Mesendoderm (in vitro differentiated cells): ENCODE data around the gene CYSRT1.

Experiments used
- DNase-seq: peaks from one replicate; pipeline ENCODE4 v3.0.0; 2013
- H2AK5ac ChIP-seq: 2 replicates; pipeline ENCODE4 v1.6.1; 2013; ENCODE audit warnings: low read length, inconsistent platforms
- H2BK120ac ChIP-seq: 2 replicates; pipeline ENCODE4 v1.6.1; 2013; ENCODE audit warnings: low read depth, mild to moderate bottlenecking, low read length, moderate library complexity, mixed read lengths
- H2BK15ac ChIP-seq: replicated peaks from 2 replicates; pipeline ENCODE4 v1.6.1; 2013; ENCODE audit warnings: low read depth, mild to moderate bottlenecking, moderate library complexity
- H2BK5ac ChIP-seq: 2 replicates; pipeline ENCODE4 v1.6.1; 2013; ENCODE audit warnings: low read length, inconsistent platforms
- H3K18ac ChIP-seq: 2 replicates; pipeline ENCODE4 v1.6.1; 2013; ENCODE audit warnings: mild to moderate bottlenecking, low read length, mixed read lengths
- H3K23ac ChIP-seq: one replicate; pipeline ENCODE4 v1.6.1; 2013; ENCODE audit warnings: low read length
- H3K27ac ChIP-seq: 2 replicates; pipeline ENCODE4 v1.5.1; 2013; ENCODE audit warnings: low read depth, mild to moderate bottlenecking, inconsistent platforms, low read length, moderate library complexity
- H3K27me3 ChIP-seq: 2 replicates; pipeline ENCODE4 v1.6.1; 2013; ENCODE audit warnings: low read length, control low read depth, mild to moderate bottlenecking, inconsistent platforms; ENCODE audit not compliant: insufficient read depth, poor library complexity
- H3K36me3 ChIP-seq: 2 replicates; pipeline ENCODE4 v1.6.1; 2013; ENCODE audit warnings: low read length, inconsistent platforms; ENCODE audit not compliant: control insufficient read depth, insufficient read depth
- H3K4ac ChIP-seq: one replicate; pipeline ENCODE4 v1.6.1; 2013; ENCODE audit warnings: low read depth, mild to moderate bottlenecking, low read length, moderate library complexity
- H3K4me1 ChIP-seq: 2 replicates; pipeline ENCODE4 v1.6.1; 2013; ENCODE audit warnings: low read depth, low read length, inconsistent platforms; ENCODE audit not compliant: control insufficient read depth
- H3K4me2 ChIP-seq: 2 replicates; pipeline ENCODE4 v1.6.1; 2013; ENCODE audit warnings: low read length
- H3K4me3 ChIP-seq: 2 replicates; pipeline ENCODE4 v1.5.1; 2013; ENCODE audit warnings: mild to moderate bottlenecking, low read length
- H3K56ac ChIP-seq: one replicate; pipeline ENCODE4 v1.6.1; 2013; ENCODE audit warnings: low read length
- H3K79me1 ChIP-seq: 2 replicates; pipeline ENCODE4 v1.6.1; 2013; ENCODE audit warnings: low read length, inconsistent platforms
- H3K79me2 ChIP-seq: 2 replicates; pipeline ENCODE4 v1.6.1; 2013; ENCODE audit warnings: mild to moderate bottlenecking, low read length; ENCODE audit not compliant: control insufficient read depth, insufficient read depth
- H3K9ac ChIP-seq: 2 replicates; pipeline ENCODE4 v1.6.1; 2013; ENCODE audit warnings: low read length, inconsistent platforms
- H4K5ac ChIP-seq: one replicate; pipeline ENCODE4 v1.6.1; 2013; ENCODE audit warnings: low read length
- H4K8ac ChIP-seq: one replicate; pipeline ENCODE4 v1.6.1; 2013; ENCODE audit warnings: low read depth, mild to moderate bottlenecking, control low read depth, low read length, moderate library complexity
- WGBS: extraction: QIAGEN DNeasy Blood & Tissue Kit; methylation state at CpG from one replicate; pipeline ENCODE4 v1.1.7; 2013; ENCODE audit warnings: low lambda C conversion rate, missing lambda C conversion rate; ENCODE audit not compliant: insufficient coverage; ENCODE audit errors: extremely low coverage; 5-methylcytosine and 5-hydroxymethylcytosine counted together

CYSRT1 gene

GRCh38 chr9:137217276-137218211 lies 7.4 kb upstream of the CYSRT1 start:
- H2BK15ac ChIP-seq = no peak overlapping the region
- H3K4ac ChIP-seq = no peak overlapping the region
- H3K4me1 ChIP-seq = peaks cover 5% of the 10 kb centered on the region
- H3K18ac ChIP-seq = no peak overlapping the region
- H3K79me2 ChIP-seq = no peaks in the 10 kb centered on the region
- H2BK5ac ChIP-seq = no peak overlapping the region
- no CpG with 5 or more reads among the region's 36 CpGs for WGBS
- H3K56ac ChIP-seq = peak overlapping the region; percentile 60
- no peak overlapping the region for H4K8ac ChIP-seq
- no peak overlapping the region for H2BK120ac ChIP-seq
- H3K4me3 ChIP-seq = no peak overlapping the region
- H3K4me2 ChIP-seq = no peak overlapping the region
- H3K27ac ChIP-seq = no peak overlapping the region
- H3K27me3 ChIP-seq = peaks cover 2% of the 10 kb centered on the region
- H3K23ac ChIP-seq = no peak overlapping the region
- H2AK5ac ChIP-seq = no peak overlapping the region
- no peak overlapping the region for H4K5ac ChIP-seq
- peak overlapping the region; percentile 42 for H3K9ac ChIP-seq
- DNase-seq = peak; percentile 76
- no peaks in the 10 kb centered on the region for H3K79me1 ChIP-seq
- peaks cover 1% of the 10 kb centered on the region for H3K36me3 ChIP-seq

- peak overlapping the region; percentile 64 for H3K56ac ChIP-seq
- H4K8ac ChIP-seq = no peak overlapping the region
- H3K9ac ChIP-seq = peak overlapping the region; percentile 29
- no peak overlapping the region for H4K5ac ChIP-seq
- no peaks in the 10 kb centered on the region for H3K79me2 ChIP-seq
- H2BK120ac ChIP-seq = no peak overlapping the region
- H3K4me1 ChIP-seq = peaks cover 5% of the 10 kb centered on the region
- WGBS = no CpG with 5 or more reads among the region's 30 CpGs
- H3K23ac ChIP-seq = no peak overlapping the region
- no peak overlapping the region for H2BK15ac ChIP-seq
- peak overlapping the region; percentile 50 for H2BK5ac ChIP-seq
- no peak overlapping the region for H3K4me2 ChIP-seq
- DNase-seq = no peak
- no peaks in the 10 kb centered on the region for H3K79me1 ChIP-seq
- H3K36me3 ChIP-seq = peaks cover 1% of the 10 kb centered on the region
- H3K27ac ChIP-seq = no peak overlapping the region
- H3K4ac ChIP-seq = no peak overlapping the region
- no peak overlapping the region for H3K18ac ChIP-seq
- no peak overlapping the region for H3K4me3 ChIP-seq
- H3K27me3 ChIP-seq = peaks cover 2% of the 10 kb centered on the region
- H2AK5ac ChIP-seq = no peak overlapping the region
Observed at GRCh38 chr9:137218212-137218753, 6.7 kb upstream of the CYSRT1 start.

- Histone ChIP-seq H3K79me2 (no peaks in the 10 kb centered on the region), H2BK5ac (peak overlapping the region; percentile 50), H3K4me2 (no peak overlapping the region), H3K79me1 (no peaks in the 10 kb centered on the region), H3K27ac (no peak overlapping the region), H3K9ac (peak overlapping the region; percentile 29), H2BK15ac (no peak overlapping the region), H3K56ac (peak overlapping the region; percentile 67), H3K4me1 (peaks cover 5% of the 10 kb centered on the region), H3K18ac (no peak overlapping the region), H3K4ac (no peak overlapping the region), H3K23ac (no peak overlapping the region), H3K4me3 (no peak overlapping the region), H2AK5ac (no peak overlapping the region), H3K36me3 (peaks cover 1% of the 10 kb centered on the region), H4K8ac (no peak overlapping the region), H4K5ac (no peak overlapping the region), H3K27me3 (peaks cover 2% of the 10 kb centered on the region), H2BK120ac (no peak overlapping the region)
- WGBS = no CpG with 5 or more reads among the region's 12 CpGs
- peak; percentile 78 for DNase-seq
Observed at GRCh38 chr9:137218754-137219271, 6.2 kb upstream of the CYSRT1 start.

- no peak overlapping the region for H3K23ac ChIP-seq
- peaks cover 1% of the 10 kb centered on the region for H3K36me3 ChIP-seq
- peaks cover 5% of the 10 kb centered on the region for H3K4me1 ChIP-seq
- H4K5ac ChIP-seq = no peak overlapping the region
- no peak overlapping the region for H3K4ac ChIP-seq
- H3K18ac ChIP-seq = no peak overlapping the region
- DNase-seq = no peak
- H3K79me2 ChIP-seq = no peaks in the 10 kb centered on the region
- H3K27ac ChIP-seq = no peak overlapping the region
- H2BK15ac ChIP-seq = no peak overlapping the region
- no peak overlapping the region for H2BK120ac ChIP-seq
- no peak overlapping the region for H3K9ac ChIP-seq
- no peak overlapping the region for H3K4me3 ChIP-seq
- H3K56ac ChIP-seq = no peak overlapping the region
- no peak overlapping the region for H3K4me2 ChIP-seq
- no peak overlapping the region for H2AK5ac ChIP-seq
- no peak overlapping the region for H4K8ac ChIP-seq
- H3K27me3 ChIP-seq = peaks cover 2% of the 10 kb centered on the region
- no CpG with 5 or more reads among the region's 10 CpGs for WGBS
- no peaks in the 10 kb centered on the region for H3K79me1 ChIP-seq
- no peak overlapping the region for H2BK5ac ChIP-seq
Observed at GRCh38 chr9:137219757-137220316, 5.1 kb upstream of the CYSRT1 start.

GRCh38 chr9:137220317-137221094 lies 4.5 kb upstream of the CYSRT1 start:
- Histone ChIP-seq H3K79me1 (no peaks in the 10 kb centered on the region), H2BK120ac (no peak overlapping the region), H3K27me3 (peaks cover 2% of the 10 kb centered on the region), H3K79me2 (no peaks in the 10 kb centered on the region), H3K4ac (no peak overlapping the region), H2BK15ac (no peak overlapping the region), H3K4me3 (no peak overlapping the region), H2AK5ac (no peak overlapping the region), H3K27ac (no peak overlapping the region), H2BK5ac (no peak overlapping the region), H4K5ac (no peak overlapping the region), H3K23ac (no peak overlapping the region), H3K36me3 (no peaks in the 10 kb centered on the region), H3K56ac (no peak overlapping the region), H3K18ac (no peak overlapping the region), H3K4me1 (peaks cover 5% of the 10 kb centered on the region), H4K8ac (no peak overlapping the region), H3K9ac (no peak overlapping the region), H3K4me2 (no peak overlapping the region)
- no CpG with 5 or more reads among the region's 52 CpGs for WGBS
- no peak for DNase-seq
